ENCODE data around the gene ZNF277.
"Not testable (repeated sequence)": the region's sequence is repeated elsewhere in the genome, so short reads cannot be mapped to it uniquely, and the experiment has no call there.

ZNF277 gene

GRCh38 chr7:112212571-112212970, 6.1 kb downstream of the ZNF277 start:
- DNase-seq (ENCODE audit: low read depth): no peak

GRCh38 chr7:112213735-112214134, 7.2 kb downstream of the ZNF277 start:
- no peak for DNase-seq (ENCODE audit: low read depth)

- DNase-seq (ENCODE audit: low read depth): no peak
These were observed 7.8 kb downstream of the ZNF277 start for GRCh38 chr7:112214268-112214667.

- no peak for DNase-seq (ENCODE audit: low read depth)
These were observed 8.4 kb downstream of the ZNF277 start for GRCh38 chr7:112214883-112215282.

DNA sequence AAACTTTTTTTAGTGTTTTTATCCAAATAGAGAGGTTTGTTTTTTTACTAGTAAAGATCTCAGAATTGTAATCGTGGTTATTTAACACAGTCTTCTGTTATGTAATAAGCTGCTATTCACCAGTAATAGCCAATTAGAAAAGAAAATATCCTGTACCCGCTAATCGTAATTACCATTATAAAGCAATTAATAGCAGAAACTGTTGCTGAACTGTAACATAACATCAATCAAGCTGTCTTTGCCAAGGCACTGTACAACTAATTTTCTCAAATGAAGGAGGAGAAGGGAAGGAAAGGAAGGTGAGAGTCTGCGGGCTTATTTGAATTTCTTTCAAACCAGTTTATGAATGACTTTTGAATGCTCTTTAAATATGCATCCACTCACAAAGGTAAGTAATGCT, 9.3 kb downstream of the ZNF277 start:
- no peak for DNase-seq (ENCODE audit: low read depth)

DNA sequence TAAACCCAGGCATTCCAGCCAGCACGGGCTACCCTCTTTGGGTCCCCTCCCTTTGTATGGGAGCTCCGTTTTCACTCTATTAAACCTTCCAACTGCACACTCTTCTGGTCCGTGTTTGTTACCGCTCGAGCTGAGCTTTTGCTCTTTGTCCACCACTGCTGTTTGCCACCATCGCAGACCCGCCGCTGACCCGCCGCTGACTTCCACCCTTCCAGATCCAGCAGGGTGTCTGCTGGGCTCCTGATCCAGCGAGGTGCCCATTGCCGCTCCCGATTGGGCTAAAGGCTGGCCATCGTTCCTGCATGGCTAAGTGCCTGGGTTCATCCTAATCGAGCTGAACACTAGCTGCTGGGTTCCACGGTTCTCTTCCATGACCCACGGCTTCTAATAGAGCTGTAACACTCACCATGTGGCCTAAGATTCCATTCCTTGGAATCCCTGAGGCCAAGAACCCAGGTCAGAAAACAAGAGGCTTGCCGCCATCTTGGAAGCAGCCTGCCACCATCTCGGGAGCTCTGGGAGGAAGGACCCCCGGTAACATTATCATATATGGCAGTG, 14.5 kb downstream of the ZNF277 start:
- no peak for DNase-seq (ENCODE audit: low read depth)

DNA sequence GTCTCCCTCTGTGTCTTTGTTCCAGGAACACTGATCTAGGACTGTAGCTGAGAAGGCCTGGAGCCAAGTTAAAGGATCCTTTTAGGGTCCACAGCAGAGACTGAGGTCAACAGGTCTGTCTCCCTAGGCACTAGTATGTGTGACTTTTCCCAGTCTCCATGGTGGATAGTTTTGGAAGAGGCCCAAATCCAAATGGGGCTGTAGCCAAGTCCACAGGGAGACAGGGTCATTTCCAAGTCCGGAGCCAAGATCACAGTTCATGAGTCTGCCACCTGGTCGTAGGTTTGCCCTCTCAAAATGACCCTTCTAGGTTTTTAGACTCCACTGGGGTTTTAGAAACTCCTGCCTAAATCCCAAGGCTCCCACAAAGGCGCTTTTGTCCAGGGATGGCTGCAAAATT, 16.8 kb downstream of the ZNF277 start:
- DNase-seq (ENCODE audit: low read depth): no peak

DNA sequence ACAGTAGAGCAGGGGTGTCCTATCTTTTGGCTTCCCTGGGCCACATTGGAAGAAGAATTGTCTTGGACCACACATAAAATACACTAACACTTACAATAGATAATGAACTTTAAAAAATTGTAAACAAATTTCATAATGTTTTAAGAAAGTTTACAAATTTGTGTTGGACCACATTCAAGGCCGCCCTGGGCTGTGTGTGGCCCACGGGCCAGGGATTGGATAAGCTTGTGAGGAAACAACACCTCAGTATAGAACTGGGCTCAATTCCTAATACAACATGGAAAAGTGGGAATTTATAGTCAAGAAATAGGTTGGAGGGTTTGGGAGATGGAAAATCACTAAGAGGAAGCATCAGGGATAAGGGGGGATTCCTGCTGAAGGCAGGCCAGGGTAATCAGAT, 17.7 kb downstream of the ZNF277 start:
- DNase-seq (ENCODE audit: low read depth): no peak

- DNase-seq (ENCODE audit: low read depth): no peak
These were observed 18.5 kb downstream of the ZNF277 start for GRCh38 chr7:112225006-112225405.

- DNase-seq (ENCODE audit: low read depth): no peak
These were observed 20.3 kb downstream of the ZNF277 start for GRCh38 chr7:112226701-112227276.

- DNase-seq (ENCODE audit: low read depth): no peak
These were observed 22.1 kb downstream of the ZNF277 start for GRCh38 chr7:112228632-112229031.

- no peak for DNase-seq (ENCODE audit: low read depth)
These were observed 25.9 kb downstream of the ZNF277 start for GRCh38 chr7:112232212-112232978.

DNA sequence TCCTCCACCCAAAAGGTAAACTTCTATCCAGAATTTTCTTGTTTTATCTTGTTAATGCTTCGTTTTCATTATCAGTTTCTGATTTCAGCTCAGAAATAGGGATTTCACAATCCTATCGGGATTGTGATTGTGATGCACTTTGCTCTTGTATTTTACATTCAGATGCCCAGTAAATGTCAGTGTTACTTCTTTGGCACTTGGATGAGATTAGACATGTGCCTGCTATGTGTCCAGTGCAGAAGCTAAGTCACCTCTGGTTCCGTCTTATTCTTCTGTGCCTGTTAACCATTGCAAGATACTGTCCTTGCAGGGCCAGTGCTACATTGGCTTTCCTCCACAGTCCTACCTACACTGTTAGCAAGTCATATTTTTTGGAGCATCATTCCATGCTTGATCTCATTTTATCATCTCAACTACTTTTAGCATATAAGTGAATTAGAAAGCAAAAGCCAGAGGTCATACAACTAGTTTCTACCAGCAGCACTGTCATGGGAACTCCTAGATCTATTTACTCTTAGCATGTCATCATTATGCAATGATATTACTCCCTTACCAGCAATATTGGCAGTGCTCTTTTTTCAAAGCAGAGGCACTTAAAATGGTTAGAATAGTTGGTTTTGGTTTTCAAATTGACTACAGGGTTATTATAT, 26.7 kb downstream of the ZNF277 start:
- no peak for DNase-seq (ENCODE audit: low read depth)

DNA sequence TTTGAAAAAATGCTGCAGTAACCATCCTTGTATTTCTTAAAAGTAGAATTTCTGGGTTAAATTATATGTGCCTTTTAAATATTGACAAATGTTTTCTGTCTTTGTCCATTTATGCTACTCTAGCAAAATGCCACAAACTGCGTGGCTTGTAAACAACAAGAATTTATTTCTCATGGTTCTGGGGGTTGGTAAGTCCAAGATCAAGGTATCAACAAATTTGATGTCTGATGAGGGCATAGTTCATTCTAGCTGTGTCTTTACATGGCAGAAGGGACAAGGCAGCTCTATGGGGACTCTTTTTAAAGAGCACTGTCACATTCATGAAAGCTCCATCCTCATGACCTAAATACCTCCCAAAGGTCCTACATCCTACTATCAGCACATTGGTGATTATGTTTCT, 27.7 kb downstream of the ZNF277 start:
- DNase-seq (ENCODE audit: low read depth): no peak

GRCh38 chr7:112236597-112236996, 30.1 kb downstream of the ZNF277 start:
- DNase-seq (ENCODE audit: low read depth): no peak

- no peak for DNase-seq (ENCODE audit: low read depth)
These were observed 31.8 kb downstream of the ZNF277 start for GRCh38 chr7:112238330-112238729.

- DNase-seq (ENCODE audit: low read depth): no peak
These were observed 32.5 kb downstream of the ZNF277 start for GRCh38 chr7:112238852-112239610.

GRCh38 chr7:112248598-112248997, 42.1 kb downstream of the ZNF277 start:
- DNase-seq (ENCODE audit: low read depth): no peak

DNA sequence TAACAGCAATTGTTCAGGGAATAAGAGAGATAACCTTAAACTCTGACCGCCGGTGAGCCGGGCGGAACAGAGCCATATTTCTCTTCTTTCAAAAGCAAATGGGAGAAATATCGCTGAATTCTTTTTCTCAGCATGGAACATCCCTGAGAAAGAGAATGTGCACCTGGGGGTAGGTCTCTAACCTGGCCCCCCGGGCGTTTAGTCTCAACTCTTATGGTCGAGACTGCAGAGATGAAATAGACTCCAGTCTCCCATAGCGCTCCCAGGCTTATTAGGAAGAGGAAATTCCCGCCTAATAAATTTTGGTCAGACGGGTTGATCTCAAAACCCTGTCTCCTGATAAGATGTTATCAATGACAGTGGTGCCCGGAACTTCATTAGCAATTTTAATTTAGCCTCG, 43.5 kb downstream of the ZNF277 start:
- DNase-seq (ENCODE audit: low read depth): not testable (repeated sequence)

DNA sequence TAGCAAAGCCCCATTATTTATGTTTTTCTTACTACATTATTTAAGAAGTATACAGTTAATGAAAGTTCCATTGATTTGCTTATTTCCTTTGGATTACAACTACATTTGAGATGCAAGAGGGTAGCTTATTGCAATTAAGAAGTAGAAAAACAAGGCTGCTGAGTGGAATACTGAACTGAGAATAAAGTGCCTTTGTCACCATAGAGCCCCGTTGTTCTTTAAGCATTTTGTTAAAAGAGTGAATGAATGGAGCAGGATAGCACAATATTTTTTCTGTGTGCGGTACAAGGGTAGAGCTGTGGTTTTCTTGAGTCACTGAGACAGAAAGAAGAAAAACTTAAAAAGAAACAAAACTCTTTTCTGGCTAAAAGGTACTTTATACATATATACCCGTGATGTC, 45.6 kb downstream of the ZNF277 start:
- DNase-seq (ENCODE audit: low read depth): no peak

- DNase-seq (ENCODE audit: low read depth): no peak
These were observed 46.2 kb downstream of the ZNF277 start for GRCh38 chr7:112252691-112253090.

DNA sequence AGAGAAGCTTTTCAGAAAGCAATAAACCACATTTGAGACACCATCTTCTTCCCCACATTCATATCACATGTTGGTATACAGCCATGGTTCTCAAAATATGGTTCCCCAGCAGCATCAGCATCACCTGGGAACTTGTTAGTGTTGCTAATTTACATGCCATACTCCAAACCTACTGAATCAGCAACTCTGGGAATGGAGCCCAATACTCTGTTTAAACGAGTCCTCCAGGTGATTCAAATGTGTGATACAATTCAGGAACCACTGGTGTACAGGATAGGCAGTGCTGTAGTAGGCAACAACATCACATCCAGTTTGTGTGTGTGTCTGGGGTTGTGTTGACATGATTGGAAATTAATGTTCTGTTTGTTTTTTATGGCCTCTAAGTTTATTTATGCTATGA, 47.7 kb downstream of the ZNF277 start:
- DNase-seq (ENCODE audit: low read depth): no peak
